GM23338 (cell line): ENCODE data around the gene ZNF524. TPM values are rescaled to one million over a fixed set of nuclear protein-coding genes. Genes with fewer than 3 reads are reported as not detected.

Experiments used
- ATAC-seq: fragments of 200-7000 bp; cut with Tn5 transposase; 3 replicates; pipeline ENCODE4 v1.9.1; 2020
- DNase-seq: peaks from one replicate; pipeline ENCODE4 v3.0.0-alpha.2; 2015; ENCODE audit warnings: low spot score
- H2AFZ ChIP-seq: fragments of 200-600 bp; sonication (generic); 2 replicates; pipeline ENCODE4 v1.8.0; 2016; ENCODE audit warnings: antibody characterized with exemption, mild to moderate bottlenecking, moderate library complexity
- H3F3A ChIP-seq: fragments of 200-600 bp; sonication (generic); replicated peaks from 2 replicates; pipeline ENCODE4 v1.8.0; 2017; ENCODE audit warnings: antibody characterized with exemption, mixed run types, low read depth
- H3K27ac ChIP-seq: fragments of 200-600 bp; sonication (generic); 2 replicates; pipeline ENCODE4 v1.6.1; 2016; ENCODE audit warnings: low read depth
- H3K27me3 ChIP-seq: fragments of 200-600 bp; sonication (generic); 2 replicates; pipeline ENCODE4 v1.8.0; 2016; ENCODE audit warnings: mild to moderate bottlenecking, mixed run types, moderate library complexity; ENCODE audit not compliant: insufficient read depth
- H3K36me3 ChIP-seq: fragments of 200-600 bp; sonication (generic); 2 replicates; pipeline ENCODE4 v1.8.0; 2016; ENCODE audit warnings: mild to moderate bottlenecking; ENCODE audit not compliant: insufficient read depth
- H3K4me1 ChIP-seq: fragments of 200-600 bp; sonication (generic); 2 replicates; pipeline ENCODE4 v1.8.0; 2016; ENCODE audit warnings: mild to moderate bottlenecking, moderate library complexity; ENCODE audit not compliant: insufficient read depth
- H3K4me2 ChIP-seq: fragments of 200-600 bp; sonication (generic); 2 replicates; pipeline ENCODE4 v1.7.1; 2017; ENCODE audit warnings: mixed run types
- H3K4me3 ChIP-seq: fragments of 200-600 bp; sonication (generic); 2 replicates; pipeline ENCODE4 v1.6.1; 2016; ENCODE audit warnings: mixed run types
- H3K79me2 ChIP-seq: fragments of 200-600 bp; sonication (generic); replicated peaks from 2 replicates; pipeline ENCODE4 v1.8.0; 2017; ENCODE audit warnings: mild to moderate bottlenecking; ENCODE audit not compliant: insufficient read depth
- H3K9me2 ChIP-seq: fragments of 200-600 bp; sonication (generic); 2 replicates; pipeline ENCODE4 v1.8.0; 2017; ENCODE audit not compliant: insufficient read depth
- H4K20me1 ChIP-seq: fragments of 200-600 bp; sonication (generic); replicated peaks from 2 replicates; pipeline ENCODE4 v1.8.0; 2017; ENCODE audit warnings: mild to moderate bottlenecking; ENCODE audit not compliant: insufficient read depth
- H3K27ac Mint-ChIP-seq: 2 replicates; pipeline ENCODE4 v1.8.0; 2020; ENCODE audit warnings: inconsistent platforms, mild to moderate bottlenecking, moderate library complexity, mixed read lengths
- H3K27me3 Mint-ChIP-seq: 3 replicates; pipeline ENCODE4 v1.8.0; 2022; ENCODE audit warnings: low read depth, mild to moderate bottlenecking, moderate library complexity, mixed read lengths, inconsistent platforms; ENCODE audit not compliant: insufficient read depth, poor library complexity
- H3K36me3 Mint-ChIP-seq: 3 replicates; pipeline ENCODE4 v1.8.0; 2021; ENCODE audit warnings: low read depth, mild to moderate bottlenecking, inconsistent platforms, moderate library complexity, mixed read lengths
- H3K4me1 Mint-ChIP-seq: 3 replicates; pipeline ENCODE4 v1.8.0; 2020; ENCODE audit warnings: mild to moderate bottlenecking, inconsistent platforms, mixed read lengths
- H3K4me3 Mint-ChIP-seq: 3 replicates; pipeline ENCODE4 v1.8.0; 2021; ENCODE audit warnings: moderate library complexity, mild to moderate bottlenecking, inconsistent platforms, mixed read lengths
- H3K9me3 Mint-ChIP-seq: 3 replicates; pipeline ENCODE4 v1.8.0; 2020; ENCODE audit warnings: moderate library complexity, mild to moderate bottlenecking, inconsistent platforms, mixed read lengths
- CREB1 ChIP-seq: fragments of 250-450 bp; sonication (Bioruptor Pico); IDR thresholded peaks from 2 replicates; pipeline ENCODE4 v1.5.0; 2020; ENCODE audit warnings: low read depth, mild to moderate bottlenecking, moderate library complexity
- EZH2 ChIP-seq: fragments of 200-600 bp; sonication (generic); IDR thresholded peaks from one replicate; pipeline ENCODE4 v1.8.0; 2017; ENCODE audit warnings: antibody characterized with exemption, mild to moderate bottlenecking, low read depth; ENCODE audit not compliant: unreplicated experiment
- EZH2phosphoT487 ChIP-seq: fragments of 200-600 bp; sonication (generic); IDR thresholded peaks from one replicate; pipeline ENCODE4 v1.8.1; 2018; ENCODE audit warnings: antibody characterized with exemption; ENCODE audit not compliant: unreplicated experiment
- JUNB ChIP-seq: IDR thresholded peaks from one replicate; pipeline ENCODE4 v1.6.1; 2016; ENCODE audit warnings: antibody characterized with exemption; ENCODE audit not compliant: unreplicated experiment
- NANOG ChIP-seq: IDR thresholded peaks from 2 replicates; pipeline ENCODE4 v1.6.1; 2016; ENCODE audit warnings: antibody characterized with exemption, borderline replicate concordance
- STAT1 ChIP-seq: IDR thresholded peaks from one replicate; pipeline ENCODE4 v1.6.1; 2016; ENCODE audit warnings: antibody characterized with exemption; ENCODE audit not compliant: unreplicated experiment
- ZNF114 ChIP-seq: fragments of 250-450 bp; sonication (Bioruptor Pico); IDR thresholded peaks from 2 replicates; pipeline ENCODE4 v1.5.0; 2020; ENCODE audit warnings: mild to moderate bottlenecking, moderate library complexity
- ZNF331 ChIP-seq: fragments of 250-450 bp; sonication (Bioruptor Pico); IDR thresholded peaks from 2 replicates; pipeline ENCODE4 v1.5.0; 2020; ENCODE audit warnings: low read depth, mild to moderate bottlenecking, moderate library complexity
- polyA plus RNA-seq: library from polyadenylated mRNA; unstranded; fragments of >200 nt; fragmentation: Nextera tagmentation; extraction: Ambion mirVana; gene quantifications from 2 replicates; pipeline ENCODE4 v1.2.1, GENCODE V29; 2016
- total RNA-seq: library from RNA; depleted of rRNA; stranded (reverse); fragments of >200 nt; shearing (Covaris generic); gene quantifications from 2 replicates; pipeline ENCODE4 v1.2.3, GENCODE V29; 2014
- TF ChIP-seq, protein P1 (sequence below): fragments of 250-450 bp; sonication (Bioruptor Pico); IDR thresholded peaks from 2 replicates; pipeline ENCODE4 v1.5.0; 2020; ENCODE audit warnings: mild to moderate bottlenecking, moderate library complexity
- TF ChIP-seq, protein P2 (sequence below): IDR thresholded peaks from one replicate; pipeline ENCODE4 v1.6.1; 2018; ENCODE audit warnings: antibody characterized with exemption; ENCODE audit not compliant: unreplicated experiment
- TF ChIP-seq, protein P3 (sequence below), 2 experiments: fragments of 200-600 bp in 1 of 2; sonication (generic) in 1 of 2; conservative IDR thresholded peaks; 2 replicates each; pipeline versions ENCODE4 v1.5.1 to v1.6.1; 2016 to 2017; ENCODE audit warnings: antibody characterized with exemption in 2 of 2, low read depth in 2 of 2, mild to moderate bottlenecking in 2 of 2, moderate library complexity in 1 of 2

Gene ZNF524
- total and polyA plus RNA-seq, 2 experiments from 2014 or later = 6.0 to 8.3 TPM

DNA sequence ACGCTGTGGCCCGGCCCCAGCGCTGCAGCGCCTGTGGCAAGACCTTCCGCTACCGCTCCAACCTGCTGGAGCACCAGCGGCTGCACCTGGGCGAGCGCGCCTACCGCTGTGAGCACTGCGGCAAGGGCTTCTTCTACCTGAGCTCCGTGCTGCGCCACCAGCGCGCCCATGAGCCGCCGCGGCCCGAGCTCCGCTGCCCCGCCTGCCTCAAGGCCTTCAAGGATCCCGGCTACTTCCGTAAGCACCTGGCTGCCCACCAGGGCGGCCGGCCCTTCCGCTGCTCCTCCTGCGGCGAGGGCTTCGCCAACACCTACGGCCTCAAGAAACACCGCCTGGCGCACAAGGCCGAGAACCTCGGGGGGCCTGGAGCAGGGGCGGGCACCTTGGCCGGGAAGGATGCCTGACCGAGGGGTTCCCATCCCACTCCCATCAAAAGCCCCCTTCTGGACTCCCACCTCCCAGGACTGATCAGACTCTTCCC is 16.3 kb downstream of the ZNF524 start:
- Histone ChIP-seq H3K27ac (no peak overlapping the region), H3K36me3 (no peaks in the 10 kb centered on the region), H3K4me2 (no peak overlapping the region), H3K27me3 (no peaks in the 10 kb centered on the region), H3K4me1 (no peaks in the 10 kb centered on the region), H3K4me3 (no peak overlapping the region), H2AFZ (no peak overlapping the region), H3K9me2 (no peaks in the 10 kb centered on the region), H3F3A (peaks cover 3% of the 10 kb centered on the region; the same call in 1 of the 2 replicates), H4K20me1 (peaks cover 11% of the 10 kb centered on the region), H3K79me2 (0 out of 2 replicates have a peak, but pooled peaks cover 2% of the 10 kb centered on the region)
- Mint-ChIP-seq H3K27ac (no peak overlapping the region), H3K36me3 (peaks cover 52% of the 10 kb centered on the region), H3K9me3 (peaks cover 5% of the 10 kb centered on the region), H3K4me1 (0 out of 3 replicates have a peak, but pooled peaks cover 2% of the 10 kb centered on the region), H3K27me3 (peaks cover 22% of the 10 kb centered on the region), H3K4me3 (no peak overlapping the region)
- no peak for TF ChIP-seq JUNB
- no peak for TF ChIP-seq ZNF114
- no peak for ATAC-seq
- peak; percentile 12 for DNase-seq

DNA sequence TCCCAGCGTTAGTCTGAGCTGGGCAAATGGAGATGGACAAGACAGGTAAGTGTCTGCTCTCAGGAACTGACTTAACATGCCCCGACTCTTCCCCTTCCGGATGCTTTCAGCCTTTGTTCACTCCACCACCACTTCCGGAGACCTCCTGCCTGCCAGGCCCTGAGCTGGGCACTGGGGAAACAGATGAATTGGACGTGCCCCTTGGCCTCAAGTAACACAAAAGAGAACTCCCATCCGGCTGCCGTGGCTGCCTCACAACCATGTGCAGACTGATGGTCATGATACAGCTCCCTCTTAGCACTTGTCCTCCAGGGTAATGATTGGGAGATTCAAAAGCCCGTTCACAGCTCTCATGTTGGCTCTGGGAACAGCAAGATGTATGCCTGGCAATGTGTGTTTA is 17.3 kb downstream of the ZNF524 start:
- ATAC-seq = no peak
- peak; percentile 1 for DNase-seq
- no peak overlapping the region; the same call in 2 of the 3 replicates for H3K4me3 Mint-ChIP-seq
- no peak overlapping the region for H3K27ac ChIP-seq
- H2AFZ ChIP-seq = no peak overlapping the region
- no peaks in the 10 kb centered on the region for H3K4me1 ChIP-seq
- H3K4me2 ChIP-seq = no peak overlapping the region
- no peaks in the 10 kb centered on the region for H3K9me2 ChIP-seq
- peaks cover 24% of the 10 kb centered on the region for H3K27me3 Mint-ChIP-seq
- peaks cover 49% of the 10 kb centered on the region for H3K36me3 Mint-ChIP-seq
- H3K4me1 Mint-ChIP-seq = 0 out of 3 replicates have a peak, but pooled peaks cover 2% of the 10 kb centered on the region
- no peak overlapping the region for H3K27ac Mint-ChIP-seq
- H3K79me2 ChIP-seq = 0 out of 2 replicates have a peak, but pooled peaks cover 2% of the 10 kb centered on the region
- H3K4me3 ChIP-seq = no peak overlapping the region
- H3K36me3 ChIP-seq = no peaks in the 10 kb centered on the region
- H4K20me1 ChIP-seq = peaks cover 6% of the 10 kb centered on the region
- H3K27me3 ChIP-seq = no peaks in the 10 kb centered on the region
- peaks cover 5% of the 10 kb centered on the region for H3K9me3 Mint-ChIP-seq
- H3F3A ChIP-seq = peaks cover 3% of the 10 kb centered on the region; the same call in 1 of the 2 replicates
- TF ChIP-seq NANOG = no peak
- no peak for TF ChIP-seq ZNF114
- TF ChIP-seq EZH2 = no peak
- TF ChIP-seq, protein P1, sequence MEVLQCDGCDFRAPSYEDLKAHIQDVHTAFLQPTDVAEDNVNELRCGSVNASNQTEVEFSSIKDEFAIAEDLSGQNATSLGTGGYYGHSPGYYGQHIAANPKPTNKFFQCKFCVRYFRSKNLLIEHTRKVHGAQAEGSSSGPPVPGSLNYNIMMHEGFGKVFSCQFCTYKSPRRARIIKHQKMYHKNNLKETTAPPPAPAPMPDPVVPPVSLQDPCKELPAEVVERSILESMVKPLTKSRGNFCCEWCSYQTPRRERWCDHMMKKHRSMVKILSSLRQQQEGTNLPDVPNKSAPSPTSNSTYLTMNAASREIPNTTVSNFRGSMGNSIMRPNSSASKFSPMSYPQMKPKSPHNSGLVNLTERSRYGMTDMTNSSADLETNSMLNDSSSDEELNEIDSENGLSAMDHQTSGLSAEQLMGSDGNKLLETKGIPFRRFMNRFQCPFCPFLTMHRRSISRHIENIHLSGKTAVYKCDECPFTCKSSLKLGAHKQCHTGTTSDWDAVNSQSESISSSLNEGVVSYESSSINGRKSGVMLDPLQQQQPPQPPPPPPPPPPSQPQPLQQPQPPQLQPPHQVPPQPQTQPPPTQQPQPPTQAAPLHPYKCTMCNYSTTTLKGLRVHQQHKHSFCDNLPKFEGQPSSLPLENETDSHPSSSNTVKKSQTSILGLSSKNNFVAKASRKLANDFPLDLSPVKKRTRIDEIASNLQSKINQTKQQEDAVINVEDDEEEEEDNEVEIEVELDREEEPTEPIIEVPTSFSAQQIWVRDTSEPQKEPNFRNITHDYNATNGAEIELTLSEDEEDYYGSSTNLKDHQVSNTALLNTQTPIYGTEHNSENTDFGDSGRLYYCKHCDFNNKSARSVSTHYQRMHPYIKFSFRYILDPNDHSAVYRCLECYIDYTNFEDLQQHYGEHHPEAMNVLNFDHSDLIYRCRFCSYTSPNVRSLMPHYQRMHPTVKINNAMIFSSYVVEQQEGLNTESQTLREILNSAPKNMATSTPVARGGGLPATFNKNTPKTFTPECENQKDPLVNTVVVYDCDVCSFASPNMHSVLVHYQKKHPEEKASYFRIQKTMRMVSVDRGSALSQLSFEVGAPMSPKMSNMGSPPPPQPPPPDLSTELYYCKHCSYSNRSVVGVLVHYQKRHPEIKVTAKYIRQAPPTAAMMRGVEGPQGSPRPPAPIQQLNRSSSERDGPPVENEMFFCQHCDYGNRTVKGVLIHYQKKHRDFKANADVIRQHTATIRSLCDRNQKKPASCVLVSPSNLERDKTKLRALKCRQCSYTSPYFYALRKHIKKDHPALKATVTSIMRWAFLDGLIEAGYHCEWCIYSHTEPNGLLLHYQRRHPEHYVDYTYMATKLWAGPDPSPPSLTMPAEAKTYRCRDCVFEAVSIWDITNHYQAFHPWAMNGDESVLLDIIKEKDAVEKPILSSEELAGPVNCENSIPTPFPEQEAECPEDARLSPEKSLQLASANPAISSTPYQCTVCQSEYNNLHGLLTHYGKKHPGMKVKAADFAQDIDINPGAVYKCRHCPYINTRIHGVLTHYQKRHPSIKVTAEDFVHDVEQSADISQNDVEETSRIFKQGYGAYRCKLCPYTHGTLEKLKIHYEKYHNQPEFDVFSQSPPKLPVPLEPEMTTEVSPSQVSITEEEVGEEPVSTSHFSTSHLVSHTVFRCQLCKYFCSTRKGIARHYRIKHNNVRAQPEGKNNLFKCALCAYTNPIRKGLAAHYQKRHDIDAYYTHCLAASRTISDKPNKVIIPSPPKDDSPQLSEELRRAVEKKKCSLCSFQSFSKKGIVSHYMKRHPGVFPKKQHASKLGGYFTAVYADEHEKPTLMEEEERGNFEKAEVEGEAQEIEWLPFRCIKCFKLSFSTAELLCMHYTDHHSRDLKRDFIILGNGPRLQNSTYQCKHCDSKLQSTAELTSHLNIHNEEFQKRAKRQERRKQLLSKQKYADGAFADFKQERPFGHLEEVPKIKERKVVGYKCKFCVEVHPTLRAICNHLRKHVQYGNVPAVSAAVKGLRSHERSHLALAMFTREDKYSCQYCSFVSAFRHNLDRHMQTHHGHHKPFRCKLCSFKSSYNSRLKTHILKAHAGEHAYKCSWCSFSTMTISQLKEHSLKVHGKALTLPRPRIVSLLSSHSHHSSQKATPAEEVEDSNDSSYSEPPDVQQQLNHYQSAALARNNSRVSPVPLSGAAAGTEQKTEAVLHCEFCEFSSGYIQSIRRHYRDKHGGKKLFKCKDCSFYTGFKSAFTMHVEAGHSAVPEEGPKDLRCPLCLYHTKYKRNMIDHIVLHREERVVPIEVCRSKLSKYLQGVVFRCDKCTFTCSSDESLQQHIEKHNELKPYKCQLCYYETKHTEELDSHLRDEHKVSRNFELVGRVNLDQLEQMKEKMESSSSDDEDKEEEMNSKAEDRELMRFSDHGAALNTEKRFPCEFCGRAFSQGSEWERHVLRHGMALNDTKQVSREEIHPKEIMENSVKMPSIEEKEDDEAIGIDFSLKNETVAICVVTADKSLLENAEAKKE (CRISPR knock-in tag) = no peak
- TF ChIP-seq EZH2phosphoT487 = no peak
- no peak for TF ChIP-seq CREB1 (CRISPR knock-in tag)
- TF ChIP-seq, protein P2, sequence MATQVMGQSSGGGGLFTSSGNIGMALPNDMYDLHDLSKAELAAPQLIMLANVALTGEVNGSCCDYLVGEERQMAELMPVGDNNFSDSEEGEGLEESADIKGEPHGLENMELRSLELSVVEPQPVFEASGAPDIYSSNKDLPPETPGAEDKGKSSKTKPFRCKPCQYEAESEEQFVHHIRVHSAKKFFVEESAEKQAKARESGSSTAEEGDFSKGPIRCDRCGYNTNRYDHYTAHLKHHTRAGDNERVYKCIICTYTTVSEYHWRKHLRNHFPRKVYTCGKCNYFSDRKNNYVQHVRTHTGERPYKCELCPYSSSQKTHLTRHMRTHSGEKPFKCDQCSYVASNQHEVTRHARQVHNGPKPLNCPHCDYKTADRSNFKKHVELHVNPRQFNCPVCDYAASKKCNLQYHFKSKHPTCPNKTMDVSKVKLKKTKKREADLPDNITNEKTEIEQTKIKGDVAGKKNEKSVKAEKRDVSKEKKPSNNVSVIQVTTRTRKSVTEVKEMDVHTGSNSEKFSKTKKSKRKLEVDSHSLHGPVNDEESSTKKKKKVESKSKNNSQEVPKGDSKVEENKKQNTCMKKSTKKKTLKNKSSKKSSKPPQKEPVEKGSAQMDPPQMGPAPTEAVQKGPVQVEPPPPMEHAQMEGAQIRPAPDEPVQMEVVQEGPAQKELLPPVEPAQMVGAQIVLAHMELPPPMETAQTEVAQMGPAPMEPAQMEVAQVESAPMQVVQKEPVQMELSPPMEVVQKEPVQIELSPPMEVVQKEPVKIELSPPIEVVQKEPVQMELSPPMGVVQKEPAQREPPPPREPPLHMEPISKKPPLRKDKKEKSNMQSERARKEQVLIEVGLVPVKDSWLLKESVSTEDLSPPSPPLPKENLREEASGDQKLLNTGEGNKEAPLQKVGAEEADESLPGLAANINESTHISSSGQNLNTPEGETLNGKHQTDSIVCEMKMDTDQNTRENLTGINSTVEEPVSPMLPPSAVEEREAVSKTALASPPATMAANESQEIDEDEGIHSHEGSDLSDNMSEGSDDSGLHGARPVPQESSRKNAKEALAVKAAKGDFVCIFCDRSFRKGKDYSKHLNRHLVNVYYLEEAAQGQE = no peak
- no peak for TF ChIP-seq STAT1
- no peak for TF ChIP-seq ZNF331 (CRISPR knock-in tag)
- TF ChIP-seq, protein P3, sequence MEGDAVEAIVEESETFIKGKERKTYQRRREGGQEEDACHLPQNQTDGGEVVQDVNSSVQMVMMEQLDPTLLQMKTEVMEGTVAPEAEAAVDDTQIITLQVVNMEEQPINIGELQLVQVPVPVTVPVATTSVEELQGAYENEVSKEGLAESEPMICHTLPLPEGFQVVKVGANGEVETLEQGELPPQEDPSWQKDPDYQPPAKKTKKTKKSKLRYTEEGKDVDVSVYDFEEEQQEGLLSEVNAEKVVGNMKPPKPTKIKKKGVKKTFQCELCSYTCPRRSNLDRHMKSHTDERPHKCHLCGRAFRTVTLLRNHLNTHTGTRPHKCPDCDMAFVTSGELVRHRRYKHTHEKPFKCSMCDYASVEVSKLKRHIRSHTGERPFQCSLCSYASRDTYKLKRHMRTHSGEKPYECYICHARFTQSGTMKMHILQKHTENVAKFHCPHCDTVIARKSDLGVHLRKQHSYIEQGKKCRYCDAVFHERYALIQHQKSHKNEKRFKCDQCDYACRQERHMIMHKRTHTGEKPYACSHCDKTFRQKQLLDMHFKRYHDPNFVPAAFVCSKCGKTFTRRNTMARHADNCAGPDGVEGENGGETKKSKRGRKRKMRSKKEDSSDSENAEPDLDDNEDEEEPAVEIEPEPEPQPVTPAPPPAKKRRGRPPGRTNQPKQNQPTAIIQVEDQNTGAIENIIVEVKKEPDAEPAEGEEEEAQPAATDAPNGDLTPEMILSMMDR (conservative IDR thresholded peaks at IDR 0.05; ENCODE audit: low read depth in 2 of 2) = no peak
